Fibroblast of skin of left biceps (primary cell): ENCODE measurements around the gene SHROOM1.
"Not testable (repeated sequence)": the region's sequence is repeated elsewhere in the genome, so short reads cannot be mapped to it uniquely, and the experiment has no call there.

Experiments used
- DNase-seq, 2 experiments: peaks; one replicate each; pipeline ENCODE4 v3.0.0-alpha.2; 2013; ENCODE audit warnings: low read depth in 2 of 2

Gene SHROOM1

GRCh38 chr5:132807163-132807838, 23.1 kb downstream of the SHROOM1 start:
- no peak for DNase-seq

GRCh38 chr5:132806804-132807162, 23.7 kb downstream of the SHROOM1 start:
- DNase-seq, result not testable (repeated sequence)

GRCh38 chr5:132805872-132806271, 24.6 kb downstream of the SHROOM1 start:
- DNase-seq, result not testable (repeated sequence)

GRCh38 chr5:132804219-132804618, 26.2 kb downstream of the SHROOM1 start:
- DNase-seq, result not testable (repeated sequence)

GRCh38 chr5:132802685-132803066, 27.8 kb downstream of the SHROOM1 start:
- DNase-seq, result not testable (repeated sequence)

- DNase-seq, result no peak
Measured at GRCh38 chr5:132802044-132802684, 28.3 kb downstream of the SHROOM1 start.

- no peak for DNase-seq
Measured at GRCh38 chr5:132800545-132800944, 29.9 kb downstream of the SHROOM1 start.

GRCh38 chr5:132799392-132799791, 31.1 kb downstream of the SHROOM1 start:
- no peak for DNase-seq

- no peak for DNase-seq
Measured at GRCh38 chr5:132797651-132798050, 32.8 kb downstream of the SHROOM1 start.

GRCh38 chr5:132791026-132791425, 39.4 kb downstream of the SHROOM1 start:
- no peak for DNase-seq

- no peak for DNase-seq
Measured at GRCh38 chr5:132790201-132790865, 40.1 kb downstream of the SHROOM1 start.

- no peak for DNase-seq
Measured at GRCh38 chr5:132788990-132789886, 41.2 kb downstream of the SHROOM1 start.

- DNase-seq, result no peak
Measured at GRCh38 chr5:132788508-132788907, 41.9 kb downstream of the SHROOM1 start.

GRCh38 chr5:132787076-132787475, 43.4 kb downstream of the SHROOM1 start:
- no peak for DNase-seq

- DNase-seq, result no peak
Measured at GRCh38 chr5:132785864-132786263, 44.6 kb downstream of the SHROOM1 start.

GRCh38 chr5:132785365-132785764, 45.1 kb downstream of the SHROOM1 start:
- DNase-seq, result no peak

GRCh38 chr5:132782101-132782500, 48.3 kb downstream of the SHROOM1 start:
- no peak for DNase-seq

GRCh38 chr5:132781029-132781428, 49.4 kb downstream of the SHROOM1 start:
- DNase-seq, result no peak

GRCh38 chr5:132780577-132780976, 49.9 kb downstream of the SHROOM1 start:
- no peak for DNase-seq

GRCh38 chr5:132779961-132780360, 50.5 kb downstream of the SHROOM1 start:
- DNase-seq, result no peak

- DNase-seq, result no peak
Measured at GRCh38 chr5:132778856-132779255, 51.6 kb downstream of the SHROOM1 start.

- DNase-seq, result no peak
Measured at GRCh38 chr5:132778129-132778528, 52.3 kb downstream of the SHROOM1 start.
